ENCODE data around the gene WNK2.

The WNK2 gene

DNA sequence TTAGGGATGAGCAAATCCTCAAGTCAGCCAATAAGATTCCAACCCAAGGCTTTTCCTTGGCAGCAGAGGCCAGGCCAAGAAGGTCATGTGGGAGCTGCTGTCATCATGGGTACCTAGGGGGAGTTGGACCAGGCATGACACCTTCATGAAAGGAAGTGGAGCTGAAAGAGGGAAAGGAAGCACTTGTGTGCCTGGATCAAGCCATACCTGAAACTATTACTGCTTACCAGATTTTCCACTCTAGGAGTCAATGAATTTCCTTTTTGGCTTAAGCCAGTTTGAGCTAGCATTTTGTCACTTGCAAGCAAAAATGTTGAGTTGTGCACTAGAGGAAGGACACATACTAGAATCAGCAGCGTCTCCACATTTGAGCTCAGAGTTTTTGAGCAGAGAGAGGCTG lies 14.5 kb upstream of the WNK2 start (continued):
- TF ChIP-seq, protein P1, sequence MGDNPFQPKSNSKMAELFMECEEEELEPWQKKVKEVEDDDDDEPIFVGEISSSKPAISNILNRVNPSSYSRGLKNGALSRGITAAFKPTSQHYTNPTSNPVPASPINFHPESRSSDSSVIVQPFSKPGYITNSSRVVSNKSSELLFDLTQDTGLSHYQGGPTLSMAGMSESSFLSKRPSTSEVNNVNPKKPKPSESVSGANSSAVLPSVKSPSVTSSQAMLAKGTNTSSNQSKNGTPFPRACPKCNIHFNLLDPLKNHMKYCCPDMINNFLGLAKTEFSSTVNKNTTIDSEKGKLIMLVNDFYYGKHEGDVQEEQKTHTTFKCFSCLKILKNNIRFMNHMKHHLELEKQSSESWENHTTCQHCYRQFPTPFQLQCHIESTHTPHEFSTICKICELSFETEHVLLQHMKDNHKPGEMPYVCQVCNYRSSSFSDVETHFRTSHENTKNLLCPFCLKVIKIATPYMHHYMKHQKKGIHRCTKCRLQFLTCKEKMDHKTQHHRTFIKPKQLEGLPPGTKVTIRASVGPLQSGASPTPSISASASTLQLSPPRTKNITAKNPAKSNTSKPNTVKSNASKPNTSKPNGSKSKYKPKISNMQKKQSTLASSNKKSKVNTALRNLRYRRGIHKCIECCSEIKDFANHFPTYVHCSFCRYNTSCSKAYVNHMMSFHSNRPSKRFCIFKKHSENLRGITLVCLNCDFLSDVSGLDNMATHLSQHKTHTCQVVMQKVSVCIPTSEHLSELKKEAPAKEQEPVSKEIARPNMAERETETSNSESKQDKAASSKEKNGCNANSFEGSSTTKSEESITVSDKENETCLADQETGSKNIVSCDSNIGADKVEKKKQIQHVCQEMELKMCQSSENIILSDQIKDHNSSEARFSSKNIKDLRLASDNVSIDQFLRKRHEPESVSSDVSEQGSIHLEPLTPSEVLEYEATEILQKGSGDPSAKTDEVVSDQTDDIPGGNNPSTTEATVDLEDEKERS (tag by site-specific recombination; IDR thresholded peaks at IDR 0.05) = no peak
- TF ChIP-seq BCL11A (tag by site-specific recombination; IDR thresholded peaks at IDR 0.05; ENCODE audit: low read depth) (no peak), HOXD13 (CRISPR knock-in tag; IDR thresholded peaks at IDR 0.05; ENCODE audit: borderline replicate concordance) (no peak), ZNF670 (tag by site-specific recombination; IDR thresholded peaks at IDR 0.05; ENCODE audit: low read depth) (no peak), ZNF221 (tag by site-specific recombination; IDR thresholded peaks at IDR 0.05; ENCODE audit: borderline replicate concordance) (no peak), ZNF596 (tag by site-specific recombination; IDR thresholded peaks at IDR 0.05) (no peak)
- TF ChIP-seq, protein P2, sequence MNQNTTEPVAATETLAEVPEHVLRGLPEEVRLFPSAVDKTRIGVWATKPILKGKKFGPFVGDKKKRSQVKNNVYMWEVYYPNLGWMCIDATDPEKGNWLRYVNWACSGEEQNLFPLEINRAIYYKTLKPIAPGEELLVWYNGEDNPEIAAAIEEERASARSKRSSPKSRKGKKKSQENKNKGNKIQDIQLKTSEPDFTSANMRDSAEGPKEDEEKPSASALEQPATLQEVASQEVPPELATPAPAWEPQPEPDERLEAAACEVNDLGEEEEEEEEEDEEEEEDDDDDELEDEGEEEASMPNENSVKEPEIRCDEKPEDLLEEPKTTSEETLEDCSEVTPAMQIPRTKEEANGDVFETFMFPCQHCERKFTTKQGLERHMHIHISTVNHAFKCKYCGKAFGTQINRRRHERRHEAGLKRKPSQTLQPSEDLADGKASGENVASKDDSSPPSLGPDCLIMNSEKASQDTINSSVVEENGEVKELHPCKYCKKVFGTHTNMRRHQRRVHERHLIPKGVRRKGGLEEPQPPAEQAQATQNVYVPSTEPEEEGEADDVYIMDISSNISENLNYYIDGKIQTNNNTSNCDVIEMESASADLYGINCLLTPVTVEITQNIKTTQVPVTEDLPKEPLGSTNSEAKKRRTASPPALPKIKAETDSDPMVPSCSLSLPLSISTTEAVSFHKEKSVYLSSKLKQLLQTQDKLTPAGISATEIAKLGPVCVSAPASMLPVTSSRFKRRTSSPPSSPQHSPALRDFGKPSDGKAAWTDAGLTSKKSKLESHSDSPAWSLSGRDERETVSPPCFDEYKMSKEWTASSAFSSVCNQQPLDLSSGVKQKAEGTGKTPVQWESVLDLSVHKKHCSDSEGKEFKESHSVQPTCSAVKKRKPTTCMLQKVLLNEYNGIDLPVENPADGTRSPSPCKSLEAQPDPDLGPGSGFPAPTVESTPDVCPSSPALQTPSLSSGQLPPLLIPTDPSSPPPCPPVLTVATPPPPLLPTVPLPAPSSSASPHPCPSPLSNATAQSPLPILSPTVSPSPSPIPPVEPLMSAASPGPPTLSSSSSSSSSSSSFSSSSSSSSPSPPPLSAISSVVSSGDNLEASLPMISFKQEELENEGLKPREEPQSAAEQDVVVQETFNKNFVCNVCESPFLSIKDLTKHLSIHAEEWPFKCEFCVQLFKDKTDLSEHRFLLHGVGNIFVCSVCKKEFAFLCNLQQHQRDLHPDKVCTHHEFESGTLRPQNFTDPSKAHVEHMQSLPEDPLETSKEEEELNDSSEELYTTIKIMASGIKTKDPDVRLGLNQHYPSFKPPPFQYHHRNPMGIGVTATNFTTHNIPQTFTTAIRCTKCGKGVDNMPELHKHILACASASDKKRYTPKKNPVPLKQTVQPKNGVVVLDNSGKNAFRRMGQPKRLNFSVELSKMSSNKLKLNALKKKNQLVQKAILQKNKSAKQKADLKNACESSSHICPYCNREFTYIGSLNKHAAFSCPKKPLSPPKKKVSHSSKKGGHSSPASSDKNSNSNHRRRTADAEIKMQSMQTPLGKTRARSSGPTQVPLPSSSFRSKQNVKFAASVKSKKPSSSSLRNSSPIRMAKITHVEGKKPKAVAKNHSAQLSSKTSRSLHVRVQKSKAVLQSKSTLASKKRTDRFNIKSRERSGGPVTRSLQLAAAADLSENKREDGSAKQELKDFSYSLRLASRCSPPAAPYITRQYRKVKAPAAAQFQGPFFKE (tag by site-specific recombination; IDR thresholded peaks at IDR 0.05; ENCODE audit: borderline replicate concordance) = no peak
- TF ChIP-seq, protein P3, sequence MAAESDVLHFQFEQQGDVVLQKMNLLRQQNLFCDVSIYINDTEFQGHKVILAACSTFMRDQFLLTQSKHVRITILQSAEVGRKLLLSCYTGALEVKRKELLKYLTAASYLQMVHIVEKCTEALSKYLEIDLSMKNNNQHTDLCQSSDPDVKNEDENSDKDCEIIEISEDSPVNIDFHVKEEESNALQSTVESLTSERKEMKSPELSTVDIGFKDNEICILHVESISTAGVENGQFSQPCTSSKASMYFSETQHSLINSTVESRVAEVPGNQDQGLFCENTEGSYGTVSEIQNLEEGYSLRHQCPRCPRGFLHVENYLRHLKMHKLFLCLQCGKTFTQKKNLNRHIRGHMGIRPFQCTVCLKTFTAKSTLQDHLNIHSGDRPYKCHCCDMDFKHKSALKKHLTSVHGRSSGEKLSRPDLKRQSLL (tag by site-specific recombination; IDR thresholded peaks at IDR 0.05) = no peak

DNA sequence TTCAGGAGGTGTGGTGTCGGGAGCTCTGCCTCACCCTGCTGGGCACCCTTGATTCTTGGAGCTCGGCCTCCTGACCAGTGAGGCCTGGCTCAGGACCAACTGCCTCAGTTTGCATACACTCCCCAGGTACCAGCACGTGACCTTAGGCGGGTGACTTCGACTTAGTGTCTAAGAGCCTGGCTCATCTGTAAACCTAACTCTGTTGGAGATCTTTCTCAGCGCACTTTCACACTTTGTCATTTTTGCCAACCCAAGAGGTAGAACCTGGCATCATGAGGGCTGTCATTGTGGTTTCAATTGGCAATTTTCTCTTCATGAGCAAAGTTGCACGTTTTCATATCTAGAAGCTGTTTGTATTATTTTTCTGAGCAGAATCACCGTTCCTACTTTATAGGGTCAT lies 13.4 kb upstream of the WNK2 start:
- no peak overlapping the region for H3K4me3 ChIP-seq (ENCODE audit: low read depth, low read length)
- no peaks in the 10 kb centered on the region for H3K9me3 ChIP-seq (ENCODE audit: control insufficient read depth, insufficient read depth, low read depth, low read length)
- ChIA-PET POLR2A (interaction anchor here (0.5 kb wide), 1 partner anchor 155 kb away, joined by 4 read pairs; no protein-coding TSS in a partner anchor), CTCF (interaction anchor here (0.5 to 1.7 kb wide), 2 partner anchors 9 to 313 kb away, joined by 5 read pairs; no protein-coding TSS in a partner anchor)
- TF ChIP-seq ZNF174 (tag by site-specific recombination; IDR thresholded peaks at IDR 0.05) (no peak), ZNF629 (tag by site-specific recombination; IDR thresholded peaks at IDR 0.05) (no peak), YY1 (tag by site-specific recombination; IDR thresholded peaks at IDR 0.05) (no peak), ZNF391 (tag by site-specific recombination; IDR thresholded peaks at IDR 0.05; ENCODE audit: borderline replicate concordance, low read depth) (no peak), ZNF707 (tag by site-specific recombination; IDR thresholded peaks at IDR 0.05) (no peak), ZNF114 (tag by site-specific recombination; IDR thresholded peaks at IDR 0.05) (no peak), ZNF514 (tag by site-specific recombination; IDR thresholded peaks at IDR 0.05) (no peak), ZNF501 (tag by site-specific recombination; IDR thresholded peaks at IDR 0.05) (no peak), ZXDB (tag by site-specific recombination; IDR thresholded peaks at IDR 0.05) (no peak), KLF7 (tag by site-specific recombination; IDR thresholded peaks at IDR 0.05; ENCODE audit: borderline replicate concordance) (no peak)
- TF ChIP-seq, protein P4, sequence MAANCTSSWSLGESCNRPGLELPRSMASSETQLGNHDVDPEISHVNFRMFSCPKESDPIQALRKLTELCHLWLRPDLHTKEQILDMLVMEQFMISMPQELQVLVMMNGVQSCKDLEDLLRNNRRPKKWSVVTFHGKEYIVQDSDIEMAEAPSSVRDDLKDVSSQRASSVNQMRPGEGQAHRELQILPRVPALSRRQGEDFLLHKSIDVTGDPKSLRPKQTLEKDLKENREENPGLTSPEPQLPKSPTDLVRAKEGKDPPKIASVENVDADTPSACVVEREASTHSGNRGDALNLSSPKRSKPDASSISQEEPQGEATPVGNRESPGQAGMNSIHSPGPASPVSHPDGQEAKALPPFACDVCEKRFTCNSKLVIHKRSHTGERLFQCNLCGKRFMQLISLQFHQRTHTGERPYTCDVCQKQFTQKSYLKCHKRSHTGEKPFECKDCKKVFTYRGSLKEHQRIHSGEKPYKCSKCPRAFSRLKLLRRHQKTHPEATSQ (tag by site-specific recombination; IDR thresholded peaks at IDR 0.05) = no peak
- H3K4me1 ChIP-seq (ENCODE audit: control insufficient read depth, insufficient read depth, low read length) = no peaks in the 10 kb centered on the region
- H3K36me3 ChIP-seq (ENCODE audit: control insufficient read depth in 2 of 2, insufficient read depth in 1 of 2, low read length in 2 of 2) = no peaks in the 10 kb centered on the region
- H3K27ac ChIP-seq (ENCODE audit: extremely low read depth, low read depth, low read length) = no peak overlapping the region

Data from HEK293 (cell line).